Limb (tissue), 2 donors: ENCODE measurements around the gene IQCN.

Source experiments
- DNase-seq, 2 donors: peaks; one replicate each; pipeline ENCODE4 v3.0.0-alpha.2; 2016; ENCODE audit errors: extremely low spot score in 2 of 2

IQCN gene

GRCh38 chr19:18287836-18288772 lies 13.9 kb upstream of the IQCN start:
- DNase-seq, result peak; percentile 44 to 75

GRCh38 chr19:18286973-18287635 lies 12.9 kb upstream of the IQCN start:
- peak in 1 of 2 donors; percentile 37 for DNase-seq

- no peak for DNase-seq
These were observed 10.6 kb upstream of the IQCN start for GRCh38 chr19:18284712-18285360.

GRCh38 chr19:18283338-18283737 lies 9.1 kb upstream of the IQCN start:
- no peak for DNase-seq

- peak; percentile 26 to 52 for DNase-seq
These were observed 8.5 kb upstream of the IQCN start for GRCh38 chr19:18282788-18283141.

- peak in 1 of 2 donors; percentile 89 for DNase-seq
These were observed 8.0 kb upstream of the IQCN start for GRCh38 chr19:18282021-18282787.

- peak; percentile 97 to 98 for DNase-seq
These were observed 7.1 kb upstream of the IQCN start, which contains the start of gene JUND for GRCh38 chr19:18281082-18282020. Gene JUND (minus strand): TSS chr19:18281622. CDS start chr19:18281484, 138 bp downstream.

- peak; percentile 65 to 88 for DNase-seq
These were observed 6.2 kb upstream of the IQCN start for GRCh38 chr19:18280247-18281081.

GRCh38 chr19:18279516-18280246 lies 5.4 kb upstream of the IQCN start:
- peak; percentile 94 to 95 for DNase-seq

- DNase-seq, result no peak
These were observed 4.9 kb upstream of the IQCN start for GRCh38 chr19:18279266-18279515.

- DNase-seq, result peak in 1 of 2 donors; percentile 58
These were observed 4.4 kb upstream of the IQCN start for GRCh38 chr19:18278521-18279265.

GRCh38 chr19:18274781-18275356 lies 617 bp upstream of the IQCN start:
- peak in 1 of 2 donors; percentile 84 for DNase-seq

- peak in 1 of 2 donors; percentile 49 for DNase-seq
These were observed 562 bp downstream of the IQCN start for GRCh38 chr19:18273561-18274218.

- DNase-seq, result peak in 1 of 2 donors; percentile 62
These were observed 2.8 kb downstream of the IQCN start for GRCh38 chr19:18271433-18271841.

- DNase-seq, result no peak
These were observed 3.9 kb downstream of the IQCN start for GRCh38 chr19:18270326-18270725.

GRCh38 chr19:18269070-18269723 lies 5.1 kb downstream of the IQCN start:
- no peak for DNase-seq
